Astrocyte (in vitro differentiated cells and primary cell): Measurements from ENCODE around the gene GNAQ.

Experiments
- CTCF ChIP-seq: IDR thresholded peaks from 2 replicates; pipeline ENCODE4 v1.5.1; 2011; ENCODE audit warnings: low read depth, mild to moderate bottlenecking, inconsistent platforms, low read length, moderate library complexity; ENCODE audit not compliant: insufficient read depth
- EZH2 ChIP-seq: IDR thresholded peaks from 2 replicates; pipeline ENCODE4 v1.6.1; 2012; ENCODE audit warnings: mild to moderate bottlenecking, low read length, inconsistent platforms; ENCODE audit not compliant: insufficient read depth

GRCh38 chr9:77854258-77854915, 177.2 kb downstream of the GNAQ start:
- TF ChIP-seq EZH2 (no peak), CTCF (no peak)
